Panc1 (cell line): ENCODE measurements around the gene PHF20. TPM values are rescaled to one million over a fixed set of nuclear protein-coding genes. Genes with fewer than 3 reads are reported as not detected.
"Not testable (repeated sequence)": the region's sequence is repeated elsewhere in the genome, so short reads cannot be mapped to it uniquely, and the experiment has no call there.

Experiments
- ATAC-seq: fragments of 200-7000 bp; cut with Tn5 transposase; 2 replicates; pipeline ENCODE4 v1.9.1; 2020; ENCODE audit warnings: mild to moderate bottlenecking, moderate library complexity
- BruUV-seq: library from RNA; stranded (reverse); fragments of 400-500 nt; replicated peaks from 2 replicates; lab custom pipeline; 2021; lab: Mats Ljungman, UMichigan
- CTCF ChIA-PET: fragments of 300-600 bp; sonication (Branson Sonifier 250); formaldehyde crosslinking; loops from one replicate; lab custom pipeline; 2022; ENCODE audit warnings: antibody characterized with exemption; lab: Charles Lee
- POLR2A ChIA-PET: fragments of 300-600 bp; sonication (Branson Sonifier 250); formaldehyde crosslinking; loops from one replicate; lab custom pipeline; 2022; ENCODE audit warnings: antibody characterized with exemption; lab: Charles Lee
- DNase-seq: peaks from one replicate; pipeline ENCODE4 v3.0.0-alpha.2; 2010; ENCODE audit warnings: low read depth, low spot score
- H3K27ac ChIP-seq: 2 replicates; pipeline ENCODE4 v1.5.1; 2011; ENCODE audit warnings: mild to moderate bottlenecking, low read length, inconsistent platforms
- H3K27me3 ChIP-seq: fragments of 200-500 bp; sonication (Bioruptor generic); 2 replicates; pipeline ENCODE4 v1.6.0; 2014; ENCODE audit warnings: low read length, inconsistent platforms; ENCODE audit not compliant: control insufficient read depth, insufficient read depth
- H3K36me3 ChIP-seq: fragments of 200-500 bp; sonication (Bioruptor generic); 2 replicates; pipeline ENCODE4 v1.5.1; 2014; ENCODE audit warnings: inconsistent platforms, mild to moderate bottlenecking, low read length, moderate library complexity; ENCODE audit not compliant: control insufficient read depth, insufficient read depth
- H3K4me1 ChIP-seq: 2 replicates; pipeline ENCODE4 v1.5.1; 2011; ENCODE audit warnings: inconsistent platforms, mild to moderate bottlenecking, low read length, moderate library complexity; ENCODE audit not compliant: control insufficient read depth, insufficient read depth
- H3K4me3 ChIP-seq, 2 experiments: 2 replicates each; pipeline ENCODE4 v1.5.1; 2011 to 2012; ENCODE audit warnings: low read depth in 2 of 2, low read length in 2 of 2, mild to moderate bottlenecking in 2 of 2, inconsistent platforms in 1 of 2, moderate library complexity in 1 of 2
- H3K9me3 ChIP-seq: fragments of 200-500 bp; sonication (Bioruptor generic); 2 replicates; pipeline ENCODE4 v1.5.1; 2014; ENCODE audit warnings: low read depth, mild to moderate bottlenecking, inconsistent platforms, low read length, moderate library complexity; ENCODE audit not compliant: control insufficient read depth, insufficient read depth
- CTCF ChIP-seq: fragments of 450-650 bp; IDR thresholded peaks from 2 replicates; pipeline ENCODE4 v1.5.1; 2017; ENCODE audit warnings: mild to moderate bottlenecking
- POLR2AphosphoS5 ChIP-seq: IDR thresholded peaks from 2 replicates; pipeline ENCODE4 v1.6.1; 2012; ENCODE audit warnings: mild to moderate bottlenecking, low read depth, low read length, moderate library complexity
- REST ChIP-seq, 2 experiments: IDR thresholded peaks; 2 replicates each; pipeline ENCODE4 v1.6.1; 2011 to 2012; ENCODE audit warnings: low read depth in 2 of 2, control low read depth in 1 of 2, low read length in 1 of 2, mild to moderate bottlenecking in 1 of 2, moderate library complexity in 1 of 2; ENCODE audit not compliant: insufficient read depth in 1 of 2
- SIN3A ChIP-seq: IDR thresholded peaks from 2 replicates; pipeline ENCODE4 v1.6.1; 2012; ENCODE audit warnings: low read depth, mild to moderate bottlenecking, low read length, moderate library complexity, borderline replicate concordance; ENCODE audit not compliant: insufficient read depth
- TCF7L2 ChIP-seq: IDR thresholded peaks from 2 replicates; pipeline ENCODE4 v1.6.1; 2011; ENCODE audit warnings: mild to moderate bottlenecking, low read depth, low read length, inconsistent platforms
- in situ Hi-C: cut with HindIII; loops from 2 replicates; pipeline ENCODE4 v1.10.0; 2016; ENCODE audit warnings: low sequenced_read_pairs, low pct_unique_long_range_greater_than_20kb
- intact Hi-C: fragments of 100-400 bp; cut with micrococcal nuclease; formaldehyde crosslinking; loops from one replicate; pipeline ENCODE4 v1.10.0; 2022; ENCODE audit not compliant: unreplicated experiment
- total RNA-seq: library from RNA; stranded (reverse); gene quantifications from one replicate; pipeline ENCODE4 v1.2.1, GENCODE V29; 2021; ENCODE audit not compliant: unreplicated experiment

The PHF20 gene
- total RNA-seq, 1 experiment from 2014 or later, result 51.5 TPM

GRCh38 chr20:35947489-35947888, 175.7 kb downstream of the PHF20 start:
- Histone ChIP-seq H3K4me3 (no peak overlapping the region), H3K36me3 (no peaks in the 10 kb centered on the region), H3K4me1 (no peaks in the 10 kb centered on the region; the same call in 1 of the 2 replicates), H3K9me3 (no peaks in the 10 kb centered on the region), H3K27me3 (no peaks in the 10 kb centered on the region), H3K27ac (no peak overlapping the region)
- ATAC-seq (no peak; the same call in 1 of the 2 replicates), DNase-seq (no peak)
- CTCF ChIA-PET, result no interaction called here
- intact Hi-C loops (no loop called here), in situ Hi-C loops (no loop called here)
- BruUV-seq, result no TSS peak
- POLR2A ChIA-PET, result no interaction called here
- TF ChIP-seq CTCF (peak; percentile 76), TCF7L2 (no peak)

- no peaks in the 10 kb centered on the region for H3K27me3 ChIP-seq
- no peaks in the 10 kb centered on the region for H3K9me3 ChIP-seq
- POLR2A ChIA-PET, result no interaction called here
- TF ChIP-seq REST (IDR thresholded peaks at IDR 0.05; ENCODE audit: insufficient read depth in 1 of 2, low read depth in 2 of 2, low read length in 1 of 2), result no peak
- no peak for TF ChIP-seq POLR2AphosphoS5
- TF ChIP-seq SIN3A, result no peak
- CTCF ChIA-PET, result no interaction called here
- peaks cover 4% of the 10 kb centered on the region for H3K4me1 ChIP-seq
- ATAC-seq (no peak), DNase-seq (no peak)
- BruUV-seq, result no TSS peak
- in situ Hi-C loops, result no loop called here
- no peak overlapping the region for H3K4me3 ChIP-seq
- intact Hi-C loops, result no loop called here
- H3K36me3 ChIP-seq, result no peaks in the 10 kb centered on the region
- H3K27ac ChIP-seq, result no peak overlapping the region
Measured at GRCh38 chr20:35947907-35948306, 176.1 kb downstream of the PHF20 start.

- H3K27me3 ChIP-seq, result no peaks in the 10 kb centered on the region
- no peak overlapping the region for H3K4me3 ChIP-seq
- H3K36me3 ChIP-seq, result no peaks in the 10 kb centered on the region
- BruUV-seq, result no TSS peak
- H3K4me1 ChIP-seq, result peaks cover 5% of the 10 kb centered on the region
- ChIA-PET CTCF (no interaction called here), POLR2A (interaction anchor here (0.5 kb wide), 1 partner anchor 17 kb away, joined by 8 read pairs; no protein-coding TSS in a partner anchor)
- H3K27ac ChIP-seq, result no peak overlapping the region
- ATAC-seq, result no peak
- no peaks in the 10 kb centered on the region for H3K9me3 ChIP-seq
- no peak for DNase-seq
- TF ChIP-seq SIN3A (no peak), CTCF (no peak), TCF7L2 (no peak), REST (IDR thresholded peaks at IDR 0.05; ENCODE audit: insufficient read depth in 1 of 2, low read depth in 2 of 2, low read length in 1 of 2) (no peak)
- intact Hi-C loops, result no loop called here
- in situ Hi-C loops, result no loop called here
Measured at GRCh38 chr20:35950093-35950492, 178.3 kb downstream of the PHF20 start.

- H3K27me3 ChIP-seq, H3K4me1 ChIP-seq, ATAC-seq, CTCF ChIA-PET, POLR2A ChIA-PET, in situ Hi-C loops, H3K27ac ChIP-seq, intact Hi-C loops, H3K4me3 ChIP-seq, DNase-seq, BruUV-seq, H3K36me3 ChIP-seq, H3K9me3 ChIP-seq: not testable (repeated sequence)
Measured at GRCh38 chr20:35952080-35952479, 180.3 kb downstream of the PHF20 start.
